Right lobe of liver (tissue), 6 donors: ENCODE measurements around the gene CORO2B. TPM values are rescaled to one million over a fixed set of nuclear protein-coding genes. Genes with fewer than 3 reads are reported as not detected.

Source experiments
- ATAC-seq, 4 donors: fragments of 200-7000 bp; cut with Tn5 transposase; one replicate each; pipeline ENCODE4 v1.9.1; 2020; ENCODE audit warnings: mild to moderate bottlenecking in 4 of 4, moderate library complexity in 4 of 4
- DNase-seq, 3 donors: peaks; one replicate each; pipeline ENCODE4 v3.0.0-alpha.2; 2020
- H3K27ac ChIP-seq, 3 donors: fragments of 200-600 bp; one replicate each; pipeline ENCODE4 v1.8.0; 2022
- H3K27me3 ChIP-seq, 2 donors: fragments of 200-600 bp; one replicate each; pipeline ENCODE4 v1.8.0; 2022
- H3K36me3 ChIP-seq, 4 donors: fragments of 200-600 bp; sonication (generic) in 1 of 4; one replicate each; pipeline versions ENCODE4 v1.5.1 to v1.8.0; 2017 to 2022; ENCODE audit warnings: control low read depth in 1 of 4
- H3K4me1 ChIP-seq, 4 donors: fragments of 200-600 bp; sonication (generic) in 1 of 4; one replicate each; pipeline versions ENCODE4 v1.5.1 to v1.8.0; 2017 to 2022; ENCODE audit warnings: control low read depth in 1 of 4
- H3K4me3 ChIP-seq, 3 donors: fragments of 200-600 bp; one replicate each; pipeline ENCODE4 v1.8.0; 2022
- H3K9me3 ChIP-seq, 4 donors: fragments of 200-600 bp; sonication (generic) in 1 of 4; one replicate each; pipeline versions ENCODE4 v1.5.1 to v1.8.0; 2017 to 2022; ENCODE audit warnings: control low read depth in 1 of 4
- CTCF ChIP-seq, 4 donors: fragments of 200-600 bp in 3 of 4; fragments of 450-650 bp in 1 of 4; IDR thresholded peaks; one replicate each; pipeline versions ENCODE4 v1.5.1 to v1.8.0; 2016 to 2022; ENCODE audit warnings: antibody characterized with exemption in 4 of 4, mild to moderate bottlenecking in 2 of 4
- POLR2A ChIP-seq: fragments of 450-650 bp; IDR thresholded peaks from one replicate; pipeline ENCODE4 v1.6.1; 2017; ENCODE audit warnings: antibody characterized with exemption, mild to moderate bottlenecking
- WGBS: methylation state at CpG from one replicate; pipeline ENCODE4 v1.1.6; 2018; ENCODE audit warnings: low coverage, low lambda C conversion rate; ENCODE audit not compliant: insufficient coverage; ENCODE audit errors: missing lambda C conversion rate; 5-methylcytosine and 5-hydroxymethylcytosine counted together
- intact Hi-C, 2 donors: fragments of 100-400 bp; cut with DNase I; formaldehyde crosslinking; loops; one replicate each; pipeline versions ENCODE4 v1.11.2 to v1.14.1; 2022
- total RNA-seq, 6 experiments: library from RNA; depleted of rRNA in 2 of 6; stranded (reverse); fragments of >200 nt in 2 of 6; fragmentation: NEBNext Ultra II Directional in 3 of 6; extraction: Animal tissue kit (Norgen Biotek cat#: 25700) in 3 of 6; gene quantifications; one replicate each; pipeline versions ENCODE4 v1.1.0 to v1.2.4, GENCODE V29; 2016 to 2023
- donor health status: DM: no; HTN: yes; CAD: no.
- donor health status: DM: no; HTN: no; CAD: no.
- donor health status: DM: no; HTN: no; CAD: no.
- donor health status: DM: no; HTN: yes; CAD: no.
- donor health status: DM: no; HTN: yes; CAD: no.

The CORO2B gene
- total RNA-seq, 6 experiments from 2014 or later = 0.18 to 0.68 (median 0.41) TPM

DNA sequence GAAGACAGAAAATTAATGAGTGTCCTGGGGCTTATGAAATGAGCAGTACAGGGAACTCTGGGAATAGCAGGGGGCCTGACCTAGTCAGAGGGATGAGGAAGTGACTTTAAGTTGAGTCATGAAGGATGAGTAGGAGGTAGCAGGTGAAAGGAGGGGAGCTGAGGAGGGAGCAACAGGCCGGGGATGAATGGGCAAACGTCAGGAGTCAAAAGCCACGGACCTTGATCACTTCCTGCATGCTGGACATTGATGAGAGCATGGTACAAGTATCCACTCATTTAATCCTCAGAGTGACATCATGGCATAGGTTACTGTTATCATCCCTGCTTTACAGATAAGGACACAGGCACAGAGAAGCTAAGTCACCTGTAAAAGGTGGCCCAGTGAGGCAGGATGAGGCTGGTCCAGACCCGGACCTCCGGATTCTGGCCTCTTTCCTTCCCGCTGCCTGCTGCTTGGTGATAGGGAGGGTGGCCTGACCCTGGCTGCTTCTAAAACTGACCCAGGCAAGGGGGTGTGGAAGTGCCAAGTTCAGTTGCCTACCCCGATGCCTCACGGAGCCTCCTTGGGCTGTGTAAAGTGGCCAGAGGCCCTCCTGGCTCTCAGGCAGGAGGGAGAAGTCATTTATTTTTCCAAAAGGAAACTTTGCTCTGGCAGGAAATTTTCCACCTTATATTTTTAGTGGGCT lies 7.6 kb downstream of the CORO2B start:
- ATAC-seq = peak in 1 of 4 donors; percentile 76

GRCh38 chr15:68587769-68588385 lies 9.1 kb downstream of the CORO2B start:
- H3K4me3 ChIP-seq = no peak overlapping the region
- peak overlapping the region in 1 of 3 donors; percentile 6 for H3K27ac ChIP-seq
- peaks cover 0 to 5% (median 0%) of the 10 kb centered on the region in 4 donors for H3K4me1 ChIP-seq
- DNase-seq (peak in 1 of 3 donors; percentile 13), ATAC-seq (no peak)
- no peaks in the 10 kb centered on the region for H3K9me3 ChIP-seq
- H3K27me3 ChIP-seq = no peaks in the 10 kb centered on the region
- 62% methylated on average over 2 of the region's 4 CpGs for WGBS
- intact Hi-C loops = loop anchor here (10.0 kb wide), 2 partner anchors 57 to 87 kb away; no protein-coding TSS in a partner anchor
- H3K36me3 ChIP-seq = no peaks in the 10 kb centered on the region
- TF ChIP-seq CTCF (IDR thresholded peaks at IDR 0.05) (no peak), POLR2A (no peak)

More for the DNA sequence above, 7.6 kb downstream of the CORO2B start:
- H3K27me3 ChIP-seq = no peaks in the 10 kb centered on the region
- H3K9me3 ChIP-seq = no peaks in the 10 kb centered on the region
- peak in 1 of 3 donors; percentile 24 for DNase-seq
- intact Hi-C loops = loop anchor here (10.0 kb wide), 2 partner anchors 58 to 88 kb away; no protein-coding TSS in a partner anchor
- H3K36me3 ChIP-seq = no peaks in the 10 kb centered on the region
- no peak for TF ChIP-seq CTCF (IDR thresholded peaks at IDR 0.05)
- TF ChIP-seq POLR2A = no peak
- WGBS = 29% methylated on average over 3 of the region's 8 CpGs
- H3K27ac ChIP-seq = no peak overlapping the region
- H3K4me3 ChIP-seq = no peak overlapping the region
- H3K4me1 ChIP-seq = peaks cover 0 to 5% (median 0%) of the 10 kb centered on the region in 4 donors

- H3K27me3 ChIP-seq = no peaks in the 10 kb centered on the region
- DNase-seq (no peak), ATAC-seq (peak in 3 of 4 donors; percentile 36 to 60 (median 50))
- TF ChIP-seq CTCF (IDR thresholded peaks at IDR 0.05) = no peak
- no peak for TF ChIP-seq POLR2A
- peaks cover 0 to 5% (median 0%) of the 10 kb centered on the region in 4 donors for H3K4me1 ChIP-seq
- WGBS = 65% methylated on average over 2 of the region's 2 CpGs
- H3K9me3 ChIP-seq = no peaks in the 10 kb centered on the region
- intact Hi-C loops = loop anchor here (10.0 kb wide), 2 partner anchors 56 to 86 kb away; no protein-coding TSS in a partner anchor
- no peak overlapping the region for H3K4me3 ChIP-seq
- peak overlapping the region in 1 of 3 donors; percentile 6 for H3K27ac ChIP-seq
- no peaks in the 10 kb centered on the region for H3K36me3 ChIP-seq
Measured at GRCh38 chr15:68589053-68589452, 10.3 kb downstream of the CORO2B start.

- DNase-seq (no peak), ATAC-seq (no peak)
- Histone ChIP-seq H3K4me3 (no peak overlapping the region), H3K27me3 (no peaks in the 10 kb centered on the region), H3K4me1 (peaks cover 0 to 5% (median 0%) of the 10 kb centered on the region in 4 donors), H3K27ac (no peak overlapping the region), H3K9me3 (no peaks in the 10 kb centered on the region), H3K36me3 (no peaks in the 10 kb centered on the region)
- TF ChIP-seq POLR2A = no peak
- TF ChIP-seq CTCF (IDR thresholded peaks at IDR 0.05) = no peak
- WGBS = 75% methylated on average over 5 of the region's 15 CpGs
- intact Hi-C loops = loop anchor here (10.0 kb wide), 2 partner anchors 55 to 85 kb away; no protein-coding TSS in a partner anchor
Measured at GRCh38 chr15:68589783-68590710, 11.3 kb downstream of the CORO2B start.
